GM19351 (cell line): ENCODE measurements around the gene ERAP2.

Experiments
- ATAC-seq: cut with Tn5 transposase; IDR thresholded peaks from one replicate; pipeline ENCODE4 v1.9.1; 2021; ENCODE audit warnings: mild to moderate bottlenecking, moderate library complexity; ENCODE audit not compliant: unreplicated experiment

Gene ERAP2

GRCh38 chr5:96896276-96896675, 20.0 kb downstream of the ERAP2 start:
- peak; percentile 89 for ATAC-seq

DNA sequence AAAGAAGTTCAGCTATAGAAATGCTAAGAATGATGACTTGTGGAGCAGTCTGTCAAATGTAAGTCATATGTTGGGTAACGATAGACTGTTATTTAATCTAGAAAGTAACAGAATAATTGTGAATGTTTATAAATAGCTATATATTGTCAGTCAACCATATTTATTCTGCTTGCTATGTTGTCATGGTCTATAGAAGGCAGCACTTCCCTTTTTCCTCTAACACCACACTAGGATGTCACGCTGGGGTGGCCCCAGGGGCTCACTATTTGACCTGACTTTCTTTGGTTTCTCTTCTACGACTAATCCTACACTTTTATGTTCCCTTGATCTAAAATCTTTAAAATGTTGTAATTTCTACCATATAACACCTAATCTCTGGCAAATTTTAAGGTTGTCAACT, 20.5 kb downstream of the ERAP2 start:
- ATAC-seq: peak; percentile 95

GRCh38 chr5:96901384-96901783, 25.1 kb downstream of the ERAP2 start:
- no peak for ATAC-seq

- no peak for ATAC-seq
Observed at GRCh38 chr5:96901841-96902240, 25.5 kb downstream of the ERAP2 start.

DNA sequence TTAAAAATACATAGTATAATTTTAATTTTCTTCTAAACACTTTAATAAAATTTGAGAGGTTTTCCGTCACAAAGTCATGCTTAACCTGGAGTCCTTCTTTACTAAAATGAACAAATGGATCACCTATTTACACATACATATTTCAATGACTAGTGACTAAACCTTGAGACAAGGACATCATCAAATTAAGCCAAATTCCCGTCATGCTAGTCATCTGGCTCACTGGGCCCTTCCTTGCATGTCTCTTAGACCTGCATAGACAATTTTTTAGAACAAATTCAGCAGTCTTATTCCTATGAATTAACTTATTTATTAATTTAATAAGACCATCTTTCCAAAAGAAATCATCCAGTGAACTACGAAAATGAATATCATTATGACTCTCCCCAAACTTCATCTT, 26.6 kb downstream of the ERAP2 start:
- no peak for ATAC-seq

GRCh38 chr5:96903300-96903699, 27.0 kb downstream of the ERAP2 start:
- no peak for ATAC-seq

GRCh38 chr5:96904054-96904931, 28.0 kb downstream of the ERAP2 start:
- no peak for ATAC-seq

DNA sequence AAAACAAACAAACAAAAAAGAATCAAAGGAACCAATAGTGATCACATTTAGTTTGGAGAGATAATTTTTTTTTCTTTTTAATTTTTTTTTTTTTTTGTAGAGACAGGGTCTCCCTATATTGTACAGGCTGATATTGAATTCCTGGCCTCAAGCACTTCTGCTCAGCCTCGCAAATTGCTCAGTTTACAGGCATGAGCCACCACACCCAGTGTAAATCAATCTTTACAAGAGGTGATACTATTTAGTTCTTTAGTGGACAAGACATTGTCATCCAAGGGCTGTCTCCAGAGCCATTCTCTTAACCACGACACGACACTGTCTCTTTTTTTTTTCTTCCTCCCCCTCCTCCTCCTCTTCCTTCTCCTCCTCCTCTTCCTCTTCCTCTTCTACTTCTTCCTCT, 29.6 kb downstream of the ERAP2 start:
- no peak for ATAC-seq

- ATAC-seq: no peak
Observed at GRCh38 chr5:96909003-96909402, 32.7 kb downstream of the ERAP2 start.

GRCh38 chr5:96909435-96909834, 33.1 kb downstream of the ERAP2 start:
- ATAC-seq: no peak

DNA sequence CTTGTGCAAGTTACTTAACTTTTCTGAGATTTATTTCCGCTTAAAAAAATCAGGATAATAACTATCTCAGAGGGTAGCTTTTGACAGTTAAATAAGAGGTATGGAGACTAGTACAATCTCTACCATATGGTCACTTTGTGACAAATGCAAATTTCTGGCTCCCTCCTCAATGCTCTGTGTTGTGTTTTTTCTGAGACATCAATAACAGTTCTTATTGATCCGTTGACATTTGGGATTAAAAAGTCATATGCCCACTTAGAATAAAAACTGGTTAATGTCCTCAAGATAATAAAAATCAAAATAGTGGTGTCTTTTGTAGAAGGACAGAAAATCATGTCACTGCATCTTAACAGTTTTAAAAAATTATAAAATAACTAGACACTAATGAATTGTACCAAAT, 34.8 kb downstream of the ERAP2 start:
- ATAC-seq: no peak

DNA sequence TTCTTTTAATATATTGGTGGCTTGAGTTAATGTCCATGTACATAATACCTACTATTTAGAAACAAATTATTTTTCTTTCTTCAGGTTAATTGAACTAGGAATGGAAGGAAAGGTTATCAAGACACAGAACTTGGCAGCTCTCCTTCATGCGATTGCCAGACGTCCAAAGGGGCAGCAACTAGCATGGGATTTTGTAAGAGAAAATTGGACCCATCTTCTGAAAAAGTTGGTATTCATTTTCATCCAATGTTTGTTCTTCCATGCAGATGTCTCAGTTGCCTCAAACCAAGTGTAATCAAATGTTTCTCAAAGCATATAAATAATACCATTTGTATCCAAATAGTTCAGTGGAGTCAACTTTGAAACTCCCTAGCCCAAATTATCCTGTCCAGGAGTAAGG, 36.9 kb downstream of the ERAP2 start:
- ATAC-seq: no peak

DNA sequence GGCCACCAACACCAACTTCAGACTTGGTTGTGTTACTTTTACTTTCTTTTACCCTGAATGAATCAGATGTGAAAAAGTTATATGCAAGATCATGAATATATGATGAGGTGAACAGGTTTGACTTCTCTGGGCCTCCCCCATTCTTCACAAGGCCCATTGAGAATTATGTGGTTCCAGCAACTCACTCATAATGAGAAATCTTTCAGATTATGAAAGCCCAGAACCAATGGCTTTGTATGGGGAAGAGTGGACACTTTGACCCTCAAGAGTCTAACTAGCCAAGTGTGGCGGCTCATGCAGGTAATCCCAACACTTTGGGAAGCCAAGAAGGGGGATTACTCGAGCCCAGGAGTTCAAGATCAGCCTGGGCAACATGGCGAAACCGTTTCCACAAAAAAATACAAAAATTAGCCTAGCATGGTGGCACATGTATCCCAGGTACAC, 43.5 kb downstream of the ERAP2 start:
- ATAC-seq: peak; percentile 78

DNA sequence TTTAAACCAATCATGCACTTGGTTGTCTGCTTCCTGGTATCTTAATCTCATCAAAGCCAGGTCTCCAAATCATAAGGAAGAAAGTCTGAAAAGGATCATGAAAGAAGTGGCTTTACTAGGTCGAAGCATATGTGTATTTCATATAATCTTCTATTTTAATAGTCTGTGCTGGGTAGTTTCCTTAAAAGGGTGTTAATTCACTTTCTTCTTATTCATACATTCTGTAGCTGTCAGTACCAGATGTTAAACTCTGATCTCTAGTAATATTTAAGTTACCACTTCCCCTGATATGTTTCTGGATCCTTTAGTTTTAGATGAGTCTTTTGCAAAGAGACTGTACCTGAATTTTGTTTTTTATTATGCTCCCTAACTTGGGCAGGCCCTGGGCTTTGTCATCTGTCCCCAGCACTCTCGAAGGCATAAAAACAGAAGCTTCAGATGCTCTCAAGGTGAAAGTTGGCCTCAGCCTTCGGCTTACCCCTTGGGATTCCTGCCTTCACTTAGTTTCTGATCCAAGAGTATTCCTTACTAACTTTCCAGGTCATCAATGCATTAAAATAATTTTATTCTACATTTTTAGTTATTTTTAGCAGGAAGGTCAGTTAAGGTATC, 44.5 kb downstream of the ERAP2 start:
- ATAC-seq: no peak

GRCh38 chr5:96922499-96923244, 46.4 kb downstream of the ERAP2 start:
- no peak for ATAC-seq

DNA sequence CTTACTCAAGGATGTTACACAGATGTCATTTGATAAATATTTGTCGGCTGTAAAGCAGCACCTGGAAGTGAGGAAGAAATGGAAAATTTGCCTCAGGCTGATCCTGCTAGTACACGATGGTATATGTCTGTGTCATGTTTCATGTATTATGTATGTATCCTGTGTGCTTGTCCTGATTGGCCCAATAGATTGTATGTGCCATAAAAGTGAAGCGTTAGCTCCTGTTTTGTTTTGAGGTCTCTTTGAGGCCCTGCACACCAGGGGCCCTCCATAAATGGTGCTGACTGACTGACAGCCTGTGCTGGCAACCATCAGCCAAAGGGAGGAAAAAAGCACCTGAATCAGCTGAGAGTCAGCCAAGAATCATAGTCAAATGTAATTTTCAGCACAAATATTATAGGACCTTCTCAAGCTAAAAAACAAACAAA, 47.7 kb downstream of the ERAP2 start:
- no peak for ATAC-seq

DNA sequence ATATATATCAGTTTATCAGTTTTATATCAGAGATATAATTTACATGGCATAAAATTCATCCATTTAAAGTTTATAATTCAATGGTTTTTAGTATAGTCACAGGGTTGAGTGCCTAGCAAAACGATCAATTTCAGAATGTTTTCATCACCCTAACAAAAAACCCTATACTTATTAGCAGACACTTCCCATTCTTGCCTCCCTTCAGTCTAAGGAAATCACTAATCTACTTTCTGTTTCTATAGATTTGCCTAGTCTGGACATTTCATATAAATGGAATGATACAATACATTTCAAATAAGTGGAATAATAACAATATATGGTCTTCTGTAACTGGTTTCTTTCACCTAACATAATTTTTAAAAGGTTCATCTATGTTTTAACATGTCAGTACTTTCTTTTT, 50.0 kb downstream of the ERAP2 start:
- no peak for ATAC-seq

- no peak for ATAC-seq
Observed at GRCh38 chr5:96927008-96927407, 50.7 kb downstream of the ERAP2 start.

GRCh38 chr5:96928931-96929708, 52.8 kb downstream of the ERAP2 start:
- ATAC-seq: no peak

DNA sequence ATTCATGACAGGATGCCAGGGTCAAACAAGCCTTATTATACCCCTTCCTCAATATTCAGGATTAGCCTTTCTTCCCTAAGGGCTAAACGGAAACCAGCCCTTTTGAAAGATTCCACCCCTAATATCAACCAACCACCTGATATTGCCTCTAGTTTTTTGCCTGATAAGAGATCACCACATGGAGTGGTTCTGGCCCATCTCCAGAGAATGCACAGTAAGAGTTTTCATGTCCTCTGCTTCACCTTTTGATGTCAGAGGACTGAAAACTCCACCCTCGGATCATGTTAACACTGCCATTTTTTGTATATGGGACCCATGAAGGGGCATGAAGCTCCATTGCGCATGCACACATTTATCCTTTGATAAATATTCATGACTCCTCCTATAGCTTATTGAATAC, 53.8 kb downstream of the ERAP2 start:
- no peak for ATAC-seq

DNA sequence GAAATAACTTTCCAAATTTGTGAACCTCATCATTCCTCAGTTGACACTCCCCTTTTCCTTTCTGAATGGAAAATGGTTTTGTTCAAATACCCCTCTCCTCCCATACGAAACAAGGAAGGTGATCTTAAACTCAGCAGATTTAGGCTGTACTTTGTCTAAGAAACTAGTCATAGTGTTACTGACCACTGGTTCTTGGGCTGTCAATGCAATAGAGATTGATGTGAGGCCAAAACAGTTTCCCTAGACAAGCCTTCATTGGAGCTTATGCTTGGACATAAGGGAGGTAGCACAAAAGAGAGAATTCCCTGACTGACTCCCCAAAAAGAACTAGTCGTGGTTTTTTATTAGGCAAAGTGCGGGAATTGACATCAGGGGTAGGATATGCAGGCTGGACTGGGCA, 54.3 kb downstream of the ERAP2 start:
- ATAC-seq: no peak
